Airway epithelial cell (primary cell): ENCODE results near the gene PTTG1IP2. TPM values are rescaled to one million over a fixed set of nuclear protein-coding genes. Genes with fewer than 3 reads are reported as not detected.

Experiments used
- total RNA-seq: library from RNA; depleted of rRNA; stranded (reverse); fragments of >200 nt; gene quantifications from 2 replicates; pipeline ENCODE4 v1.2.3, GENCODE V29; 2015

PTTG1IP2 gene
- total RNA-seq: not detected in 2 replicates

GRCh38 chr7:90469554-90469953 lies at the start of gene PTTG1IP2:
PTTG1IP2 (plus strand) TSS chr7:90469639; CDS start chr7:90469787, 148 bp downstream.

Other genes starting within 250 kb of the PTTG1IP2 start
- gene CFAP69, start 224.5 kb upstream of the PTTG1IP2 start, total RNA-seq: 0.28 and 0.49 TPM in 2 replicates
- not detected in 2 replicates for gene FAM237B, start 148.3 kb upstream of the PTTG1IP2 start, total RNA-seq
- 8.2 and 12.0 TPM in 2 replicates for gene GTPBP10, start 122.9 kb upstream of the PTTG1IP2 start, total RNA-seq
- 26.3 and 27.8 TPM in 2 replicates for gene CLDN12, start 66.2 kb upstream of the PTTG1IP2 start, total RNA-seq
- gene CDK14, start 126.7 kb downstream of the PTTG1IP2 start, total RNA-seq: 5.5 and 5.7 TPM in 2 replicates